Stimulated activated CD4-positive, alpha-beta T cell treated with anti-CD3 and anti-CD28 coated beads, TNF-alpha, amount 100 ng/mL, for 48 hours (primary cell): Measurements from ENCODE around the gene MT1E.
A peak's percentile ranks its signal among the peaks of the same experiment; 100 is the strongest.
"Not testable (repeated sequence)": the region's sequence is repeated elsewhere in the genome, so short reads cannot be mapped to it uniquely, and the experiment has no call there.

Source experiments
- DNase-seq, 3 donors: peaks; one replicate each; pipeline ENCODE4 v3.0.0-alpha.2; 2020; ENCODE audit warnings: low read depth in 3 of 3

MT1E gene

DNA sequence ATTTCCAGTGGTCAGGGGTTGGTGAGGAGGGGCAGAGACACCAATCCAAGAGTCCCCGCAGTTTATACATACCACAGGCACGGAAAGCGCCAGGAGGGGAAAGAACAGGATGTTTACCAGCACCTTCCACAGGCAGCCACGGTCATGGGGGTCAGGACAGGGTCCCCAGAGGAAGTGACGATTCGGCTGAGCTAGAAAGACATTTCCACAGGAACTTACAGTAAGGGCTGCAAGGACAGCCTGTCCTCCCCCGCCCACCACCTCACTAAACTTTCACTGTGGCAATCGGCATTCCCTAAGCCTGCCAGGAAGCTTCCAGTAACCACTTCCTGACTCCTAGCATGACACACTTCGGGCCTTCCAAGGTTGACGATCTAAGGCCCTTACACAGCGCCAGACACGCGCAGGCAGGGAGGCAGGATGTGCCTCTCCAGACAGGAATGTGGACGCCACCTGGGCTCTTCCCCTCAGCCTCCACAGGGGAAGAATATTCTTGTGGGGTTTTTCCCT is 18.4 kb upstream of the MT1E start:
- DNase-seq, result no peak

DNA sequence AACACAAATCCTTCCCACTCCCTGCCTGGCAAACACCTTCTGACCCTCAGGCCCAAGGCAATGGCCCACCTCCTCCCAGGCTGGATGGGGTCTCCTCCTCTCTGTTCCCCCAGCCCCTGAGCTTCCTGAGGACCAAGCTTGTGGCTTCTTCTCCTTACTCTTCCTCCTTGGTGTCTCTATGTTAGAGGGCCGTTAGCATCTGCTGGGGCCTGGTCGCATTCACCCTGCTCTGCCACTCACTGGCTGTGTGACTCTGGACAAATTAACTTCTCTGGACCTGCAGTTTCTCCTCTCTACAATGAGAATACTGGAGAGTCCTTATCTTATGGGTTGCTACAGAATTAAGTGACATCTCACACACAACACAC is 17.9 kb upstream of the MT1E start:
- no peak for DNase-seq

DNA sequence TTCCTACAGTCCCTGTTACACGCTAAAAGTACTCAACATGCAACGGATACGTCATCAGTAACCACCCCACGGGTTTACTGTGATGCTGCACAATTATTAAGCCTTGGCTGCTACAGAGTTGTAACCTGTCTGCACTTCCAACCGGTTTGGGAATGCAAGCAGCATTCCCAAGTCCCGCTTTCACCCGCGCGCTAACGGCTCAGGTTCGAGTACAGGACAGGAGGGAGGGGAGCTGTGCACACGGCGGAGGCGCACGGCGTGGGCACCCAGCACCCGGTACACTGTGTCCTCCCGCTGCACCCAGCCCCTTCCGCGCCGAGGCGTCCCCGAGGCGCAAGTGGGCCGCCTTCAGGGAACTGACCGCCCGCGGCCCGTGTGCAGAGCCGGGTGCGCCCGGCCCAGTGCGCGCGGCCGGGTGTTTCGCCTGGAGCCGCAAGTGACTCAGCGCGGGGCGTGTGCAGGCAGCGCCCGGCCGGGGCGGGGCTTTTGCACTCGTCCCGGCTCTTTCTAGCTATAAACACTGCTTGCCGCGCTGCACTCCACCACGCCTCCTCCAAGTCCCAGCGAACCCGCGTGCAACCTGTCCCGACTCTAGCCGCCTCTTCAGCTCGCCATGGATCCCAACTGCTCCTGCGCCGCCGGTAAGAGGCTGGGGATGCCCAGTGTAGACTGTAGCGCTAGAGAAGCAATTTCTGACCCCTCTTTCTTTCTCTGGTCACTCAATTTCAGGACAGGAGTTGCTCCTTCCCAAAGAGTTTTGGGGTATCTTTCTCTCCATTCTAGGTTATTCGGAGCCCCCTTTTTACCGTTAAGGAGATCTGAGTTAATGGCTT is 17.3 kb upstream of the MT1E start, which contains the start of gene MT2A:
TSS of gene MT2A (plus strand) at position 542 of the 833 bp plus-strand sequence. CDS start at position 614, 72 bp downstream.
- DNase-seq, result peak; percentile 77 to 88 (median 86)

DNA sequence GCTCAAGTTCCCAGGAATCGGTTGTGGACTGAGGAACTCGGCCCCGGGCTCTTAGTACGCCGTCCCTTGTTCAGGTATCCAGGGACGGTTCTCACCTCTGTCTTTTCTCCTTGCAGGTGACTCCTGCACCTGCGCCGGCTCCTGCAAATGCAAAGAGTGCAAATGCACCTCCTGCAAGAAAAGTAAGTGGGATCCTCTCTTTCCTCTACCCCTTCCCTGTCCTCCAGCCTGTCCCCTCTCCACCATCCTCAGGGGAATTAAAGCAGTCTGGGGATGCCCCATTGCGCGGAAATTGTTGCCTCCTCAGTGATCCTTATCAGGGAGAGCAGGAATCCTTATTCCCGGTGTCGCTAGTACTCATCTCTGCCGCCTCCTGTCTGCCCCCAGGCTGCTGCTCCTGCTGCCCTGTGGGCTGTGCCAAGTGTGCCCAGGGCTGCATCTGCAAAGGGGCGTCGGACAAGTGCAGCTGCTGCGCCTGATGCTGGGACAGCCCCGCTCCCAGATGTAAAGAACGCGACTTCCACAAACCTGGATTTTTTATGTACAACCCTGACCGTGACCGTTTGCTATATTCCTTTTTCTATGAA is 16.6 kb upstream of the MT1E start:
- no peak for DNase-seq

DNA sequence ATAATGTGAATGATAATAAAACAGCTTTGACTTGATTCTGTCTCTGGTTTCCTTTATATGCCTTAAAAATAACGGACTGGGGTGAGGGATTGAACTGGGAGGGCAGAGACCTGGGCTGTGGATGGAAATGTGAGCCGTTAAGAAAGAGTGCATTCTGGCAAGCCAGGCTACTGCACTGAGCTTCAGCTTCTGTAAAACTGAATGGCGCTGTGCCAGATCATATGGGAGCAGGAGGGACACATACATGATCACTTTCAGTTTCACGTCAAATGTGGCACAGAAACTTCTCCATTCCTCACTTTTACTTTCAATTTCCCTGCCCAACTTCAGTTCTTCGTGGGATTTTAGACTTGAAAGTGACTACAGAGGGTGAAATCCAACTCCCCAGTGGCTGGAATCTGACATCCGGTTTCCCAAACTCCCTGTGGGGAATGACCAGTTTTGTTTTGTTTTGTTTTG is 16.1 kb upstream of the MT1E start:
- DNase-seq, result peak; percentile 64 to 75 (median 66)

DNA sequence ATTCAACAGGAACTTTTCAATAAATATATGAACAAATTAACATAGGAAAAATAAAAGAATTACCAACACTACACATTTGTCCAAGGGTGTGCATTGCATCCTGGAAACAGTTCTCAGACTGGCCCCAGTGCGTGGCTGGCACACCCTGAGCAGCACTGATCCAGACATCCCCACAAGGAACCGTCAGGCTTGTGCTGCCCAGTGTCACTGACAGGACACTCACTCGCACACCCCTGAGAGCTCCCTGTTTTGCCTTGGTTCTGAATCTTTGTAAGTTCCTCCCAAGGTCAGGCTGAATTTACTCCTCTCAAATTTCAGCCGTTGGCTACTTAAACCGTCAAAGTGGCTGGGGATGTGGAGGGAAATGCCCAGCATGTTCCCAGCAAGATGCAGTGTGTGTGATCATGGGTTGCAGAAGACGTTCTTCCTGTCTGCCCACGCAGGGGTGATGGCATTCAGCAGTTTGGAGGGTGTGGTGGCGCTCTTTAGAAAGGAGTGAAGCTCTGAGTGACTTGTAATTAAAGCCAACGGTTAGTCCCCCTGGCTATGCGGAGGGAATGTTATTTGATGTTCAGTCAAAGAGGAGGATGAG is 15.5 kb upstream of the MT1E start:
- peak; percentile 61 to 75 (median 74) for DNase-seq

DNA sequence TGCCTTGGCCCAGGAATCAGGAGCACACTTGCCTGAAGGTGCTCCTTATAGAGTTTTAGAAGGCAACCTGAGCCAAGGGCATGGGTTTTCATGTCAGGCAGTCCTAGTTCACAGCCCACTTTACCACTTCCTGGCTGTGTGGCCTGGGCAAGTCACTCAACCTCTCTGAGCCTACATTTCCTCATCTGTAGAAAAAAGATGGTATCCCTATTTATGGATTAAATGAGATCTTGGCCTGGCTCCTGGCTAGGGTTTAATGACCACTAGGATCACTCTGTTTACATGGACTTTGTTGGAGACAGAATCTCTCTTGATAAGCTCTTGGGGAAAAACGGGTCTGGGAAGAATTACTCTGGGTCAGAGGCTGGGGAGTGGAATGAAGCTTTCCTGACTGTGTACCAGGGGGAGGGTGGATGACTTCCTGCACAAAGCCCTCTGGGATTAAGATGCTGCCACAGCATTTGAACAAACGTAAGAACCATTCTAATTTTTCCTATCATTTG is 14.9 kb upstream of the MT1E start:
- DNase-seq, result no peak

DNA sequence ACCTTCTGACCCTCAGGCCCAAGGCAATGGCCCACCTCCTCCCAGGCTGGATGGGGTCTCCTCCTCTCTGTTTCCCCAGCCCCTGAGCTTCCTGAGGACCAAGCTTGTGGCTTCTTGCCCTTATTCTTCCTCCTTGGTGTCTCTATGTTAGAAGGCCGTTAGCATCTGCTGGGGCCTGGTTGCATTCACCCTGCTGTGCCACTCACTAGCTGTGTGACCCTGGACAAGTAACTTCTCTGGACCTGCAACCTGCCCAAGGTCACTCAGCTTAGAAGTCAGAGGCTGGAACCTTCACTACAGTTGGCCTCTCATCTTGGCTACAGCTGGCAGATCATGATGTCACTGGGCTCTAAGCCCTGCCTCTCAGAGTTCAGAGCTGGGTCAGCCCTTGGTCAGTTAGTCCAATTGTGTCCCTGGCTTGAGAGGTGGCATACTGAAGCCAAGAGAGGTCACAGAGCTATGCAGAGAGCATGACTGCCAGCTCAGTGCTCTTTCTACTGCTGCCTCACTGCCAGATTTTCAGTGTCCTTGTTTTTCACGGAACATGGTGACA is 14.2 kb upstream of the MT1E start:
- DNase-seq, result no peak

DNA sequence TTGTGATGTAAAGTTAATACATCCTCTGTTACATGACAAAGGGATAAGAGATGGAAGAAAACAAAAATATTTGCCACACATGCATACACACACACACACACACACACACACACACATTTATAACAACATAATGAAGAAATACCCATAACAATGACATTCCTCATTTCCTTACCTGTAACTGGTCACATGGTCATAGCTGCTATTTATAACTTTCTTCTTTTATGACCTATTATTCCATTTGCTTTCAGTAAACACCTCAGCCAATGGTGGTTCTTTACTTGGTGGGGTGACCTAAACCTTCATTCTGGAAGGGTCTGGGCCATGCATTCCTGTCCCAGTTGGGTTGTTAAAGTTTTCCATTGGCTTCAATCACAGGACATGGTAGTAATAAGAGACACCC is 11.9 kb upstream of the MT1E start:
- DNase-seq, result no peak

DNA sequence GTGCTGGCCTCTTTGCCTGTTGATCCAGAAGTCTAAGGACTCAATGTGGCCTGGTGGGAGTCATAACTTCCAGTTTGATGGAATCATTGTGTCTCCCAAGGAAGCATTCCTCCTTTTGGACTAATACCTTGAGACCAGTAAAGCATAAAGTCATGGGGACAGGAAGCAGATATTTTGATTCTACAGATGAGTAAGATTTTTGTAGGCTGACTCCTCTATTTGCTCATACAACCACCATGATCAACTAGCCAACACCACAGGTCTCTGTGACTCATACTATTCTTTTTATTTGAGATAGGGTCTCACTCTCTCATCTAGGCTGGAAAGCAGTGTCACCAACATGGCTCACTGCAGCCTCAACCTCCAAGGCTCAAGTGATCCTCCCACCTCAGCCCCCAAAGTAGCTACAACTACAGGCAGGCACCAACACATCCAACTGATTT is 11.0 kb upstream of the MT1E start:
- DNase-seq, result no peak

DNA sequence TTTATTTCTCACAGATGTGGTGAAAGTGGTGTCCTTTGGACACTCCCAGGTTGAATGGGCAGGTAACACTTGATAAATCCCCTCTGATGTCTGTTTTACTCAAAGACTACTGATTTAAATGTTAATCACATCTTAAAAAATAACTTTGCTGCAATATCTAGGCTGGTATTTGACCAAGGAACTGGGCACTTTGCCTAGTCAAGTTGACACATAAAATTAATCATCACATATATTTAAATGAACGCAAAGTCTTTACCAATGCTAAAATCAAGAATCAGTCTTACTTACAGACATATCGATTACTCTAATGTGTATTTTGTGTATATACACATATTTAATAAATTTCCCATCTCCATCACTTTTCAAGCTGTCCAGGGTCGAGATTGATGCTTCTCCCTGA is 10.2 kb upstream of the MT1E start:
- no peak for DNase-seq

DNA sequence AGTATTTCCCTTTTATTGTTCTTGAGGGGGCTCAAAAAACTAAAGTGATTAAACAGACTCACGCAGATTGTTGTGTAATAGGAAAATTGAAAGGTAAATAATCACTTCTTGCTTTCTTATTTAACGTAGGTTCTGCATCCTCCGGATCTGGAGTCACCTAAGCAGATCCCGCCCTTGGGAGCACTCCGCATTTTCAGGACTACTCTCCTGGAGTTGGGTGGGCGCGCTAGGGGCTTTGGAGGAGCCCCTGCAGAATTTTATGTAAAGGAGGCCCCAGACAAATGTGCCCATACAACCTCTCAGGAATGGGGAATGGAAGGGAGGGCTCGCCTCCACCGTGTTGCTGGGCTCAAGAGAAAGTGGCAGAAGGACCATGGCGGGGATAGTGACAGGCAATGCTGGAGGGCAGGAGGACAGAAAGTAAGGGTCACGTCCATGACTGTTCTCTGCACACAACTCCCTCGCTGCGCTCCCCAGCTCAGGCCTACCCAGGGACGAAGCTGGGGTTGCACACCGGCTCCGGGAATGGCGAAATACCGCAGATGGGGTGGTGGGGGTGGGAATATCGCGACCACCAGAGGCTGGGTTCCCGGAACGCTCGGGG is 8.9 kb upstream of the MT1E start:
- no peak for DNase-seq

DNA sequence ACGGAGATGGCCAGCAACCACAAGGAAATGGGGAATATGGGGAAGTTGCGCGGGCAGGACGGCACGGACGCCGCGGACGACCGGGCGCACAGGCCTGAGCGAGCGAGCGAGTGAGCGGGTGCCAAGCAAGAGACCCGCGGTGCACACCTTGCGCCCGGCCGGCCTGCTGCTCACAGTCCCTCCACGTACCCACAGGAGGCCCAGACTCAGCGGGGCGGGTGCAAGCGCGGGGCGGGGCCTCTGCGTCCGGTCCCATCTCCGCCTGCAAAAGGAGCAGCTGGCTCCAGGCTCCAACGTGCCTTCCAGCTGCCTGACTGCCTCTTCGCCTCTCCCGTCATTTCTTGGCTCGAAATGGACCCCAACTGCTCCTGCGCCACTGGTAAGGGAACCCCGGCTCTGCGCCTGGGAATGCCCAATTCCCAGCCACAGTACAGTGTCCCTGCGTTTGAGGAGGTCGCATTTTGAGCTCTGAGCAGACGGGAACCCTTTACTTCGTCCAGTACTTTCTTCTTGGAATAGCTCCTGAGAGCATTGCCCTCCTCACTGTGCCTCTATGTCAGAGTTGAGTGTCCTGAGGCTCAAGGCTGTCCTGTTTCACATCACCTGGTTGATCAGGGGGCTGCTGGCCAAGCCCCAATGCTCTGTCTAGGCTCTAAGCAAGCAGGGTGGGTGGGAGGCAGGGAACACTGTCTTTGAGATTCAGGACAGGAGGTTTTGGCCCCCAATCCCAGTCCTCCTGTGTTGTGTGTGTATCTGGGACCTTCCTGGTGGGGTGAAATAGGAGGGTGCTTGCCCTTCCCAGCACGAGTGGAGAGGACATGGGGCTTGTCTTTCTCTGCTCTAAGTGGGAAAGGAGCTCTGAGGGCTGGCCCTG is 8.1 kb upstream of the MT1E start:
- DNase-seq, result peak in 1 of 3 donors; percentile 58

DNA sequence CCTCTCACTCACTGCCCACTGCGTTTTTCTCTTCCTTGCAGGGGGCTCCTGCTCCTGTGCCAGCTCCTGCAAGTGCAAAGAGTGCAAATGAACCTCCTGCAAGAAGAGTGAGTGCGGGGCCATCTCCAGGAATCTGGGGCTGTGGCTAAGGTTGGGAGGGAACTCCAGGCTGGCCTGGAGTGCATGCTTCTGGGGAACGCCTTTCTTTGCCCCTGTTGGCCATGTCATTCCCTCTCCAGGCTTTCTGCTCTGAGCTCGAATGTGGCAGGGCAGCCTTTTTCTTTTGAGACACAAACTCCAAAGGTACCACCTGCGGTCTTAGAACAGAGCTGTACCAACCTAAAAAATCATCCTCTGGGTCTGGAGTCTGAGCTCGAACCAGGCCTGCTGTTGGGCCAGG is 7.4 kb upstream of the MT1E start:
- no peak for DNase-seq

DNA sequence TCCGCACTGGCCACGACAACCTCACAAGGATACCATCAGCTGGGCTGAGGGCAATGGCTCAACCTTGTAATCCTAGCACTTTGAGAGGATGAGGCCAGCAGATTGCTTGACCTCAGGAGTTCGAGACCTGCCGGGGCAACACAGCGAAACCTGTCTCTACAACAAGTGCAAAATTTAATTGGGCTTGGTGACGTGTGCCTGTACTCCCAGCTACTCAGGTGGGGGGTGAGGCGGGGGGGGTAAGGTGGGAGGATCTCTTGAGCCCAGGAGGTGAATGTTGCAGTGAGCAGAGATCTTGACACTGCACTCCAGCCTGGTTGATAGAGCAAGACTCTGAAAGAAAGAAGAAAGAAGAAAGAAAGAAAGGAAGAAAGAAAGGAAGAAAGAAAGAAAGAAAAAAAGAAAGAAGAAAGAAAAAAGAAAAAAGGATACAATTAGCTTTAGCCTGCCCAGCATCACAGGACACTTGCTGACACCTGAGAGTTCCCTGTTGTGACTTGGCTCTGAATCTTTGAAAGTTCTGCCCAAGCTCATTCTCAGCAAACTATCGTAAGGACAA is 5.2 kb upstream of the MT1E start:
- DNase-seq, result no peak

DNA sequence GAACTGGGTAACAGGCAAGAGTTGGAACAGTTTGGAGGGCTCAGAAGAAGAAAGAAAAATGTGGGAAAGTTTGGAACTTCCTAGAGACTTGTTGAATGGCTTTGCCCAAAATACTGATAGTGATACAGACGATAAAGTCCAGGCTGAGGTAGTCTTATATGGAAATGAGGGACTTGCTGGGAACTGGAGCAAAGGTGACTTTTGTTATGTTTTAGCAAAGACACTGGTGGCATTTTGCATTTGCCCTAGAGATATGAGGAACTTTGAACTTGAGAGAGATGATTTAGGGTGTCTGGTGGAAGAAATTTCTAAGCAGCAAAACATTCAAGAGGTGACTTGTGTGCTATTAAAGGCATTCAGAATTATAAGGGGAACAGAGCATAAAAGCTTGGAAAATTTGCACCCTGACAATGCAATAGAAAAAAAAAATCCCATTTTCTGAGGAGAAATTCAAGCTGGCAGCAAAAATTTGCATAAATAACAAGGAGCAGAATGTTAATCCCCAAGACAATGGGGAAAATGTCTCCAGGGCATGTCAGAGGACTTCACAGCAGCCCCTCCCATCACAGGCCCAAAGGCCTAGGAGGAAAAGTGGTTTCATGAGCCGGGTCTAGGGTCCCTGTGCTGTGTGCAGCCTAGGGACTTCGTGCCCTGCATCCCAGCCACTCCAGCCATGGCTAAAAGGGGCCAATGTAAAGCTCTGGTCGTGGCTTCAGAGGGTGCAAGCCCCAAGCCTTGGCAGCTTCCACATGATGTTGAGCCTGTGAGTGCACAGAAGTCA is 3.7 kb upstream of the MT1E start:
- DNase-seq, result not testable (repeated sequence)

DNA sequence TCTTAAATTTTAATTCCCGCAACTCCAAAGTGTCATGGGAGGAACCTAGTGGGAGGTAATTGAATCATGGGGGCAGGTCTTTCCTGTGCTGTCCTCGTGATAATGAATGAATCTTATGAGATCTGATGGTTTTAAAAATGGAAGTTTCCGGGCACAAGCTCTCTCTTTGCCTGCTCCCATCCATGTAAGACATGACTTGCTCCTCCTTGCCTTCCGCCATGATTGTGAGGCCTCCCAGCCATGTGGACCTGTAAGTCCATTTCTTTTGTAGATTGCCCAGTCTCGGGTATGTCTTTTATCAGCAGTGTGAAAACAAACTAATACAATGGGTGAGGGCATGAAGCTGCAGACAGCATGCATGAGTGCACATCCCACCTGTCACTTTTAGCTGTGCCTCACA is 2.4 kb upstream of the MT1E start:
- not testable (repeated sequence) for DNase-seq

DNA sequence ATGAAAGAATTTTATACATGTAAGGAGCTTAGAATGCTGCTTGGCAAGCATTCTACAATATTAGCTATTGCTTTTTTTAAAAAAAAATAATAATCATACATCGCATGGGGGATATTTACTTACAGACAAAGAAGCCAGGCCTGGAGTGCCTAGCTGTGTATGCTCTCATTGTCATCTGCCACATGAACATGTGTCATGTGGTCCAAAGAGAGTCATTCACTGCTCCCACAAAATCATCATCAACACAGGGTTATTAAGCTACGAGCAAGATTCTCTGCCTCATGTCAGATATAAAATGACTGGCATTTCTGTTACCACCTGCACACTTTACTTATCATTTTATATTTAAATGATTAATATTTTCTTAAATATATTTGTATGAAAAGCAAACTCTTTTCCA is 1.9 kb upstream of the MT1E start:
- DNase-seq, result no peak

DNA sequence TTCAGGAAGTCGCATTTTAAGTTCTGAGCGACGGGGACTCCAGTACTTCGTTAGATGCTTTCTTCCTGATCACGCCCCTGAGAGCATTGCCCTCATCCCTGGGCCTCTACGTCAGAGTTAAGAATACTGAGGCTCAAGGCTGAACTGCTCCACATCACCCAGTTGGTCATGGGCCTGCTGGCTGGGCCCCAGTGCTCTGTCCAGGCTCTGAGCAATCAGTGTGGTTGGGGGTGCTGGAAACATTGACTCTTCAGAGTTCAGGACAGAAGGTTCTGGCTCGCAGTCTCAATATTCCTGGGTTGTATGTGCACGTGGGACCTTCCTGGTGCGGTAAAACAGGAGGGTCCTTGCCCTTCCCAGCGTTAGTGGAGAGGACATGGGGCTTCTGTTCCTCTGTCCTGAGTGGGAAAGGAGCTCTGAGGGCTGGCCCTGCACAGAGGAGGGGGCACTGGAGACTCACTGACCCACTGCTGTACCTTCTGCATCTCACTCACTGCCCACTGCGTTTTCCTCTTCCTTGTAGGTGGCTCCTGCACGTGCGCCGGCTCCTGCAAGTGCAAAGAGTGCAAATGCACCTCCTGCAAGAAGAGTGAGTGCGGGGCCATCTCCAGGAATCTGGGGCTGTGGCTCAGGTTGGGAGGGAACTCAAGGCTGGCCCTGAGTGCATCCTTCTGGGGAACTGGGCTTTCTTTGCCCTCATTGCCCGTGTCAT is 518 bp downstream of the MT1E start:
- no peak for DNase-seq
